HG03457 (cell line): ENCODE results near the gene SEPHS2.
"Not testable (repeated sequence)": the region's sequence is repeated elsewhere in the genome, so short reads cannot be mapped to it uniquely, and the experiment has no call there.

Source experiments
- ATAC-seq: cut with Tn5 transposase; IDR thresholded peaks from one replicate; pipeline ENCODE4 v1.9.1; 2021; ENCODE audit warnings: moderate number of reproducible peaks; ENCODE audit not compliant: unreplicated experiment

SEPHS2 gene, protein sequence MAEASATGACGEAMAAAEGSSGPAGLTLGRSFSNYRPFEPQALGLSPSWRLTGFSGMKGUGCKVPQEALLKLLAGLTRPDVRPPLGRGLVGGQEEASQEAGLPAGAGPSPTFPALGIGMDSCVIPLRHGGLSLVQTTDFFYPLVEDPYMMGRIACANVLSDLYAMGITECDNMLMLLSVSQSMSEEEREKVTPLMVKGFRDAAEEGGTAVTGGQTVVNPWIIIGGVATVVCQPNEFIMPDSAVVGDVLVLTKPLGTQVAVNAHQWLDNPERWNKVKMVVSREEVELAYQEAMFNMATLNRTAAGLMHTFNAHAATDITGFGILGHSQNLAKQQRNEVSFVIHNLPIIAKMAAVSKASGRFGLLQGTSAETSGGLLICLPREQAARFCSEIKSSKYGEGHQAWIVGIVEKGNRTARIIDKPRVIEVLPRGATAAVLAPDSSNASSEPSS

GRCh38 chr16:30445408-30446202 is at the start of gene SEPHS2:
Gene SEPHS2 (minus strand): TSS chr16:30445874. CDS start chr16:30445727, 147 bp downstream.
- no peak for ATAC-seq

- no peak for ATAC-seq
Measured at GRCh38 chr16:30494709-30495108, 49.0 kb upstream of the SEPHS2 start.

DNA sequence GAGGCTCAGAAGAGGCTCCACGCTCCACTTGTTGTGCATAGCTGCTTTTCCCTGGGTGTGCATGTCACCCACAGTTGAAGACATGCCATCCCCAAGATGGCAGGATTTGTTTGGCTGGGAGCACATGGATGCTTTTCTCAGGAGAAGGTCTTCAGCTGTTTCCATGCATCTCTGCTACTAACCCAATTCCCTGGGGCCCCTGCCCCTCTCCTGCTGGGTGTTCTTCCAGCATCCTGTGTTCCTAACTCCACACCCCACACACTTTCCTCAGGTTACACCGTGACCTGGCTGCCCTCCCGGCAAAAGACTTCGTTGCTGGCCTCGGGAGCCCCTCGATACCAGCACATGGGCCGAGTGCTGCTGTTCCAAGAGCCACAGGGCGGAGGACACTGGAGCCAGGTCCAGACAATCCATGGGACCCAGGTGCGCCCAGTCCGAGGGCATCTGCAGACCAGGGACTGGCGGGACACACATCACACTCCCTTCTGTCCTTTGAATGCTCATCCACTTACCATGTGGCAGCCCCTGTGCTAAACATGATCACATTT is 48.3 kb upstream of the SEPHS2 start:
- ATAC-seq, result no peak

DNA sequence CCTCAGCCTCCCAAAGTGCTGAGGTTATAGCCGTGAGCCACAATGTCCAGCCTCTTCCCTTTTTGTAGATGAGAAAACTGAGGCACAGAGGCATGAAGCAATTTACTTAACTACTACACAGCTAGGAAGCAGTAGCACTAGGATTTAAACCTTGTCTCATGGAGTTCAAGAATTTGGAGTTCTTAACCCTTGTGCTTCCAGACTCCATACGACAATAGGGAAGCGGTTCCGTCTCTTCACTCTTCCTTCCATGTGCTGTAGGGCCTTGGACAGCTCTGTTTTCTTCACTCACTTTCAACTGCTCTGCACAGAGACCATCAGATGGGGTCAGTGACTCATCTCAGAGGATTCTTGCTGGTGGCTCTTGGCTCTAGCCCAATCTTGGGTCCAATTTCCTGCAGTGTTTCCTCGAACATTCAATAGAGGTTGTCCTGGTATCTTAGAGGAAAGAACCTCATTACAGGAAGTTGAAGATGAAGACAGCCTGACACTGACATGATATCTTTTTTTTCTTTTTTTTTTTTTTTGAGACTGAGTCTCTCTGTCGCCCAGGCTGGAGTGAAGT is 46.2 kb upstream of the SEPHS2 start:
- no peak for ATAC-seq

- ATAC-seq, result no peak
Measured at GRCh38 chr16:30491229-30491628, 45.6 kb upstream of the SEPHS2 start.

- ATAC-seq, result no peak
Measured at GRCh38 chr16:30490210-30490609, 44.5 kb upstream of the SEPHS2 start.

GRCh38 chr16:30488764-30489605 is 43.3 kb upstream of the SEPHS2 start:
- no peak for ATAC-seq

GRCh38 chr16:30485818-30486436 is 40.3 kb upstream of the SEPHS2 start:
- no peak for ATAC-seq

DNA sequence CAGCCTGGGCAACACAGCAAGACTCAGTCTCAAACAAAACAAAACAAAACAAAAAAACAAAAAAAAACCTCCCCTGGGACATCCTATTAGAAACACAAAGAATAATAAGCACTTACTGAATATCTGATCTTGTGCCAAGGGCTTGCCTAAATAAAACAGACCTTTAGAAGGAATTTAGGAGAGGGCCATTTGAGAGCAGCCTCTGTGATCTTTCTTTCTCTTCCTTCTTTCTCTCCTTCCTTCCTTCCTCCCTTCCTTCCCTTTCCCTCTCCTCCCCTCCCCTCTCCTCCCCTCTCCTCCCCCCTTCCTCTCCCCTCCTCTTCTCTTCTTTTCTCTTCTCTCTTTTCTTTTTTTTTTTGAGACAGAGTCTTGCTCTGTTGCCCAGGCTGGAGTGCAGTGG is 39.2 kb upstream of the SEPHS2 start:
- no peak for ATAC-seq

DNA sequence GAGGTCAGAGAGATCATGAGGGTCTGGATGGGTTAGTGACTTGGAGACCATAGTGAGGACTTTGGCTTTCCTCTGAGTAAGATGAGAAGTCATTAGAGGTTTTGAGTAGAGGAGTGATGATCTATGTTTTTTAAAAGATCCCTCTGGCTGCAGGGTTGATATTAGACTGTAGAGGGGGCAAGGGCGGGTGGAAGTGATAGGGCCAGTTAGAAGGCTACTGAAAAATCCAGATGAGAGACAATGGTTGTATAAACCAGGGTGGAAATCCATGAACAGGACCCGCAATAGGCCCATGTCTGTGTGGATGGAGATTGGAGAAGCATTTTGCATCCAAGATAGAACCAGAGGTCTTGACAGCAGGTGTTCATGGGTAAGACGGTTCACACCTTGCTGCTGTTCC is 36.7 kb upstream of the SEPHS2 start:
- no peak for ATAC-seq

DNA sequence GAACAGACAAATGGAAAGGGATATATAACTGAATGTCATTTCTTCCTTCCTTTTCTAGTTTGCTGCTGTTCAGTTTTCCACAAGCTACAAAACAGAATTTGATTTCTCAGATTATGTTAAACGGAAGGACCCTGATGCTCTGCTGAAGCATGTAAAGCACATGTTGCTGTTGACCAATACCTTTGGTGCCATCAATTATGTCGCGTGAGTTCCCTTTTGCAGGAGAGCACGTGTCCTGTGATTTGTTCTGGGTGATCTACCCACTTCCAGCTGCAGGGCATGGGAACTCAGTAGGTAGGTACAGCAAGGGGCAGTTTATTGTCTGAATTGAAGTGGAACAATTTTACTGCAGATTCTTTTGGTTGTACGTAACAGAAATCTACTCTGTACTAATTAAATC is 35.7 kb upstream of the SEPHS2 start:
- no peak for ATAC-seq

GRCh38 chr16:30478766-30479478 is 33.2 kb upstream of the SEPHS2 start:
- ATAC-seq, result no peak

DNA sequence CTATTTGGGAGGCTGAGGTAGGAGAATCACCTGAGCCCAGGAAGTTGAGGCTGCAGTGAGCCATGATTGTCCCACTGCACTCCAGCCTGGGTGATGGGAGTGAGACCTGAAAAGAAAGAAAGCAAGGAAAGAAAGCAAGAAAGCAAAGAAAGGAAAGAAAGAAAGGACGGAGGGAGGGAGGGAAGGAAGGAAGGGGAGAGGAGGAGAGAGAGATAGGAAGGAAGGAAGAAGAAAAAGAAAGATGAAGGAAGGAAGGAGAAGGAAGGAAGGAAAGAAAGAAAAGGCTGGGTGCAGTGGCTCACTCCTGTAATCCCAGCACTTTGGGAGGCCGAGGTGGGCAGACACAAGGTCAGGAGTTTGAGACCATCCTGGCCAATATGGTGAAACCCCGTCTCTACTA is 32.1 kb upstream of the SEPHS2 start:
- ATAC-seq, result not testable (repeated sequence)

DNA sequence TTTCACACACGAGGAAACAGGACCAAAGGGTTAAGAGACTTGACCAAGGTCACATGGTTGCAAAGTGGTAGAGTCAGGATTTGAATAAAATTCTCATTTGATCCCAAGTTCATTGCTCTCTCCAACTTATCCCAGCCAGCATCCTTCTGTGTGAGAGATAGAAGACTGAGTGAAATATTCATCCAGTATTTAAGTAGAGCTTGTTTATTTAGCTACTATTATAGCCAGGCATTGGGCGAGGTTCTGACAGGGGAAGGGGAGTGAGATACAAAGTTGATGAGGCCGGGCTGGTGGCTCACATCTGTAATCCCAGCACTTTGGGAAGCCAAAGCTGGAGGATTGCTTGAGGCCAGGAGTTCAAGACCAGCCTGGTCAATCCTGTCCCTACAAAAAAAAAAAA is 31.3 kb upstream of the SEPHS2 start:
- no peak for ATAC-seq

- ATAC-seq, result no peak
Measured at GRCh38 chr16:30474684-30475083, 29.0 kb upstream of the SEPHS2 start.

DNA sequence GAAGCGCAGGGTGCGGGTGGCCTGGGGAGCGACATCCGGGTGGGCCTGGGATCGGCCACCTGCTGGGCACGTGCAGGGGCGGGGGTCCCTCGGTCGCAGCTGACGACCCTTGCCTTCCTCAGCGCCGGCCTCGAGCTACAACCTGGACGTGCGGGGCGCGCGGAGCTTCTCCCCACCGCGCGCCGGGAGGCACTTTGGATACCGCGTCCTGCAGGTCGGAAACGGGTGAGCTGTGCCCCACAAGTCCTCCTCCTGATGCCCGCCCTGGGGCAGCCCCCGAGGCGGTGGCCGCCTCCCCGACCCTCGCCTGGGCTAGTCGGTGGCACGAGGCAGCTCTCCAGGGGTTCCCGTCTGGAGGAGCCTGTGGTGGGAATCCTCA is 28.4 kb upstream of the SEPHS2 start:
- ATAC-seq, result no peak

DNA sequence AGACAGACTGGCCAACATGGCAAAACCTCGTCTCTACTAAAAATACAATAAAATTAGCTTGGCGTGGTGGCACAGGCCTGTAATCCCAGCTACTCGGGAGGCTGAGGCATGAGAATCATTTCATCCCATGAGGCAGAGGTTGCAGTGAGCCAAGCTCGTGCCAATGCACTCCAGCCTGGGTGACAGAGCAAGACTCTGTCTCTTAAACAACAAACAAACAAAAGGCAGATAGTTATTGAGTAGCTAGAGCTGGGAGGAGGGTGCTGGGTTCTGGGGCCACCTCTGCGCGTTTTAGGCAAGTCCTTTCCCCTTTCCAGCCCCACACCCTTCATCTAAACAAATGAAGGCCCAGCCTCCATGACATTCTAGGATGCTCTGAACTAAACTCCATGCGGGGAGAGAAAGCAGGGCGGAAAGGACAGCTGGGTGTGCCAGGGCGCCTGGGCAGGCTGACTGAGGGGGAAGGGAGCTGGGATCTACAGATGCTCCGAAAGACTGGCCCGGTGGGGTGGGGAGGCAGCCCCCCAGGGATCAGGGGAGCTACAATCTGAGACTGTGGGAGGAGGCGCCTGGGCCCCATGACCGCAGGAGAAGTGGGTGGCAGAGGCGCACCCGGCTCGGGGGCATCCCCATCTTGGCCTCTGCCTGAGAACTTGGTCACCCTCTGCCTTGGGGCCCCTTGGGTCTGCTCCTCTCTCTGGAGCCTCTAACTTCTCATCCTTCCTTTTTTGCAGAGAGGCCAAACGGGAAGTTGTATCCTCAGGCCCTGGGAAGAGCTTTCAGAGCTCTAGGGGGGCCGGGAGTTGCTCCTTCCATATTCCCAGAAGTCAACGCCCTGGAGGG is 27.8 kb upstream of the SEPHS2 start:
- ATAC-seq, result no peak

- peak; percentile 52 for ATAC-seq
Measured at GRCh38 chr16:30472328-30472942, 26.8 kb upstream of the SEPHS2 start, which contains the start of gene ITGAL. Gene ITGAL (plus strand): TSS chr16:30472742. CDS start chr16:30472838, 96 bp downstream.
